ENCODE data around the gene SCN2B.
"Not testable (repeated sequence)": the region's sequence is repeated elsewhere in the genome, so short reads cannot be mapped to it uniquely, and the experiment has no call there.

Gene SCN2B

GRCh38 chr11:118201966-118202365, 25.5 kb upstream of the SCN2B start:
- H3K27me3 ChIP-seq (ENCODE audit: insufficient read depth, low read length) = peaks cover 29% of the 10 kb centered on the region
- no peaks in the 10 kb centered on the region for H3K9me3 ChIP-seq (ENCODE audit: low read length)
- H3K4me3 ChIP-seq (ENCODE audit: low read length) = no peak overlapping the region
- H3K4me1 ChIP-seq (ENCODE audit: insufficient read depth, low read length) = no peaks in the 10 kb centered on the region
- H3K36me3 ChIP-seq (ENCODE audit: insufficient read depth, low read length) = no peaks in the 10 kb centered on the region
- no peak overlapping the region for H2AFZ ChIP-seq (ENCODE audit: low read depth, low read length)

- no peaks in the 10 kb centered on the region for H3K9me3 ChIP-seq (ENCODE audit: low read length)
- no peak overlapping the region for H2AFZ ChIP-seq (ENCODE audit: low read depth, low read length)
- no peak overlapping the region for H3K4me3 ChIP-seq (ENCODE audit: low read length)
- no peaks in the 10 kb centered on the region for H3K4me1 ChIP-seq (ENCODE audit: insufficient read depth, low read length)
- H3K27me3 ChIP-seq (ENCODE audit: insufficient read depth, low read length) = peaks cover 25% of the 10 kb centered on the region
- no peaks in the 10 kb centered on the region for H3K36me3 ChIP-seq (ENCODE audit: insufficient read depth, low read length)
These were observed 24.7 kb upstream of the SCN2B start for GRCh38 chr11:118200901-118201680.

DNA sequence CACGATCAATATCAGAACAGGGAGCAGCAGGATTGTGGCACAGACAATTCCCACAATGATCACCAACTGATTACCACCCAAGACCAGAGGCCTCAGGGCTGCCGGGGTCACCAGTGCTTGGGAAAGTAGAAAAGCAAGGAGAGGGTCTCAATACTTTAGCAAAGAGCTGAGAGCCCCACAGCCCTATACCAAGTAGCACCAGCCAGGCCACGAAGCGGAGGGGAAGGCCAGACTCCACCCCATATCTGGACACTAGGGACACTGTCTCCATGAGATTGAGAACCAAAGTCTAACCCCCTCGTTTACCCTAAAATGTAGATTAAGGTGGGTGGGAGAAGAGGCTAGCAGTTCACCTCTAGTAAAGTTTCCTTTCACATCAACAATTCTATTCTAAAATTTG, 24.1 kb upstream of the SCN2B start:
- Histone ChIP-seq H3K9me3 (ENCODE audit: low read length) (no peaks in the 10 kb centered on the region), H3K4me1 (ENCODE audit: insufficient read depth, low read length) (no peaks in the 10 kb centered on the region), H3K4me3 (ENCODE audit: low read length) (no peak overlapping the region), H2AFZ (ENCODE audit: low read depth, low read length) (no peak overlapping the region), H3K27me3 (ENCODE audit: insufficient read depth, low read length) (peaks cover 21% of the 10 kb centered on the region), H3K36me3 (ENCODE audit: insufficient read depth, low read length) (no peaks in the 10 kb centered on the region)

GRCh38 chr11:118199135-118199534, 22.7 kb upstream of the SCN2B start:
- Histone ChIP-seq H3K27me3 (ENCODE audit: insufficient read depth, low read length) (peaks cover 18% of the 10 kb centered on the region), H2AFZ (ENCODE audit: low read depth, low read length) (no peak overlapping the region), H3K4me3 (ENCODE audit: low read length) (no peak overlapping the region), H3K4me1 (ENCODE audit: insufficient read depth, low read length) (no peaks in the 10 kb centered on the region), H3K9me3 (ENCODE audit: low read length) (no peaks in the 10 kb centered on the region), H3K36me3 (ENCODE audit: insufficient read depth, low read length) (no peaks in the 10 kb centered on the region)

- Histone ChIP-seq H3K36me3 (ENCODE audit: insufficient read depth, low read length) (no peaks in the 10 kb centered on the region), H3K27me3 (ENCODE audit: insufficient read depth, low read length) (peaks cover 15% of the 10 kb centered on the region), H3K9me3 (ENCODE audit: low read length) (no peaks in the 10 kb centered on the region), H2AFZ (ENCODE audit: low read depth, low read length) (no peak overlapping the region), H3K4me3 (ENCODE audit: low read length) (no peak overlapping the region), H3K4me1 (ENCODE audit: insufficient read depth, low read length) (no peaks in the 10 kb centered on the region)
These were observed 21.9 kb upstream of the SCN2B start for GRCh38 chr11:118198370-118198769.

GRCh38 chr11:118194835-118195627, 18.6 kb upstream of the SCN2B start:
- Histone ChIP-seq H2AFZ (ENCODE audit: low read depth, low read length) (no peak overlapping the region), H3K9me3 (ENCODE audit: low read length) (no peaks in the 10 kb centered on the region), H3K4me1 (ENCODE audit: insufficient read depth, low read length) (no peaks in the 10 kb centered on the region), H3K36me3 (ENCODE audit: insufficient read depth, low read length) (no peaks in the 10 kb centered on the region), H3K27me3 (ENCODE audit: insufficient read depth, low read length) (no peaks in the 10 kb centered on the region), H3K4me3 (ENCODE audit: low read length) (no peak overlapping the region)

- H3K4me1 ChIP-seq (ENCODE audit: insufficient read depth, low read length) = no peaks in the 10 kb centered on the region
- no peaks in the 10 kb centered on the region for H3K9me3 ChIP-seq (ENCODE audit: low read length)
- no peaks in the 10 kb centered on the region for H3K36me3 ChIP-seq (ENCODE audit: insufficient read depth, low read length)
- H3K27me3 ChIP-seq (ENCODE audit: insufficient read depth, low read length) = no peaks in the 10 kb centered on the region
- no peak overlapping the region for H3K4me3 ChIP-seq (ENCODE audit: low read length)
- H2AFZ ChIP-seq (ENCODE audit: low read depth, low read length) = no peak overlapping the region
These were observed 17.6 kb upstream of the SCN2B start for GRCh38 chr11:118193910-118194566.

DNA sequence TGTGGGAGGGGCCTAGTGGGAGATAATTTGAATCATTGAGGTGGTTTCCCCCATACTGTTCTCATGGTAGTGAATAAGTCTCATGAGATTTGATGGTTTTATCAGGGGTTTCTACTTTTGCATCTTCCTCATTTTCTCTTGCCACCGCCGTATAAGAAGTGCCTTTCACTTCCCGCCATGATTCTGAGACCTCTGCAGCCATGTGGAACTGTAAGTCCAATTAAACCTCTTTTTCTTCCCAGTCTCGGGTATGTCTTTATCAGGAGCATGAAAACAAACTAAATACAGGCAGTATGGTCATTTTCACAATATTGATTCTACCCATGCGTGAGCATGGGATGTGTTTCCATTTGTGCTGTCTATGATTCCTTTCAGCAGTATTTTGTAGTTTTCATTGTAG, 16.4 kb upstream of the SCN2B start:
- not testable (repeated sequence) for H3K27me3 ChIP-seq (ENCODE audit: insufficient read depth, low read length); H2AFZ ChIP-seq (ENCODE audit: low read depth, low read length); H3K4me3 ChIP-seq (ENCODE audit: low read length); H3K9me3 ChIP-seq (ENCODE audit: low read length); H3K36me3 ChIP-seq (ENCODE audit: insufficient read depth, low read length); H3K4me1 ChIP-seq (ENCODE audit: insufficient read depth, low read length)

DNA sequence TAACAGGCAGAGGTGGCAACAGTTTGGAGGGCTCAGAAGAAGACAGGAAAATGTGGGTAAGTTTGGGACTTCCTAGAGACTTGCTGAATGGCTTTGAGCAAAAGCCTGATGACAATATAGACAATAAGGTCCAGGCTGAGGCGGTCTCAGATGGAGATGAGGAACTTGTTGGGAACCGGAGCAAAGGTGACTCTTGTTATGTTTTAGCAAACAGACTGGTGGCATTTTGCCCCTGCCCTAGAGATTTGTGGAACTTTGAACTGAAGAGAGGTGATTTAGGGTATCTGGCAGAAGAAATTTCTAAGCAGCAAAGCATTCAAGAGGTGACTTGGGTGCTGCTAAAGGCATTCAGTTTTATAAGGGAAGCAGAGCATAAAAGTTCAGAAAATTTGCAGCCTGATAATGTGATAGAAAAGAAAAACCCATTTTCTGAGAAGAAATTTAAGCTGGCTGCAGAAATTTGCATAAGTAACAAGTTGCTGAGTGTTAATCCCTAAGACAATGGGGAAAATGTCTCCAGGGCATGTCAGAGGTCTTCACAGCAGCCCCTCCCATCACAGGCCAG, 14.6 kb upstream of the SCN2B start:
- not testable (repeated sequence) for H3K36me3 ChIP-seq (ENCODE audit: insufficient read depth, low read length); H3K27me3 ChIP-seq (ENCODE audit: insufficient read depth, low read length); H3K9me3 ChIP-seq (ENCODE audit: low read length); H3K4me3 ChIP-seq (ENCODE audit: low read length); H3K4me1 ChIP-seq (ENCODE audit: insufficient read depth, low read length); H2AFZ ChIP-seq (ENCODE audit: low read depth, low read length)

DNA sequence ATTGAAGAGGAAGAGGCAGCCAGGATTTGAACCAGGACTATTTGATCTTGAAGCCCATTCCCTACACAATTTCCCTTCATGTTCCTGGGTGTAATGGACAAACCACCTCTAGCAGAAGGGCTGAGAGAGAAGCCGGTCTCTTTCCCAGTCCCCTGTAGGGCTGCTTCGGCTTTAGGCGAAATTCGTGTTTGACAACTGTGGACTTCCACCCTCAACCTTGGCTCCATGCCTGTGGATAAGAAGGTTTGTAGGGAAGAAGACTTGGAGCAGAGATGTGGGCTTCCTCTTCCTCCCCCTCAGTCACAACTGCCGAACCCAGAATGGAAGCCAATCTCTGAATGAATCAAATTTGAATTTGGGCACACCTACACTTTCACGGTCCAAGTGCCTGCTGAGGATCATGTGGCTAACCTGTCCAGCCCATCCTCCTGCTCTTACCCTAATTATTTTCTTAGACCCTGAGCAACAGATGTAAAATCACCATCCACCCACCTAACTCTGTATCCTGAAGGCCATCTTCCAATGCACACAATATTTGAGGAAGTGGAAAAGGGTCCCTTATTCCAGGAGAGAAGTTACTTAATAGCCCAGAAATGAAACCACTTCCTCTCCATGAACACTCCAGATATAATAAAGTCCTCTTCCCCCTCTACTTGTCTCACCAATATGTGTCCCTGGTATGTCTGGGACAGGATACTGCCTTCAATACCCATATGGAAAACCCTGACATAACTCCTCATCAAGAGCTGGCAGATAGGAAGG, 10.1 kb upstream of the SCN2B start:
- no peaks in the 10 kb centered on the region for H3K36me3 ChIP-seq (ENCODE audit: insufficient read depth, low read length)
- no peaks in the 10 kb centered on the region for H3K9me3 ChIP-seq (ENCODE audit: low read length)
- H3K4me3 ChIP-seq (ENCODE audit: low read length) = no peak overlapping the region
- H2AFZ ChIP-seq (ENCODE audit: low read depth, low read length) = no peak overlapping the region
- H3K4me1 ChIP-seq (ENCODE audit: insufficient read depth, low read length) = no peaks in the 10 kb centered on the region
- H3K27me3 ChIP-seq (ENCODE audit: insufficient read depth, low read length) = peaks cover 13% of the 10 kb centered on the region

GRCh38 chr11:118184784-118185579, 8.5 kb upstream of the SCN2B start:
- Histone ChIP-seq H2AFZ (ENCODE audit: low read depth, low read length) (no peak overlapping the region), H3K4me3 (ENCODE audit: low read length) (no peak overlapping the region), H3K9me3 (ENCODE audit: low read length) (no peaks in the 10 kb centered on the region), H3K36me3 (ENCODE audit: insufficient read depth, low read length) (no peaks in the 10 kb centered on the region), H3K27me3 (ENCODE audit: insufficient read depth, low read length) (peaks cover 13% of the 10 kb centered on the region), H3K4me1 (ENCODE audit: insufficient read depth, low read length) (no peaks in the 10 kb centered on the region)

DNA sequence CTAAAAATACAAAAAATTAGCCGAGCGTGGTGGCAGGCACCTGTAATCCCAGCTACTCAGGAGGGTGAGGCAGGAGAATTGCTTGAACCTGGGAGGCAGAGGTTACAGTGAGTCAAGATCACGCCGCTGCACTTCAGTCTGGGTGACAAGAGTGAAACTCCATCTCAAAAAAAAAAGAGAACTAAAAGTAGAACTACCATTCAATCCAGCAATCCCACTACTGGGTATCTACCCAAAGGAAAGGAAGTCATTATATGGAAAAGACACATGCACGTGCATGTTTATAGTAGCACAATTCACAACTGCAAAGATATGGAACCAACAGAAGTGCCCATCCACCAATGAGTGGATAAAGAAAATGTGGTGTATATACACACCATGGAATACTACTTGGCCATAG, 7.3 kb upstream of the SCN2B start:
- H3K36me3 ChIP-seq (ENCODE audit: insufficient read depth, low read length); H3K9me3 ChIP-seq (ENCODE audit: low read length); H3K4me1 ChIP-seq (ENCODE audit: insufficient read depth, low read length); H2AFZ ChIP-seq (ENCODE audit: low read depth, low read length); H3K4me3 ChIP-seq (ENCODE audit: low read length): not testable (repeated sequence)
- H3K27me3 ChIP-seq (ENCODE audit: insufficient read depth, low read length) = peaks cover 13% of the 10 kb centered on the region
